ENCODE data around the gene VWF.

Gene VWF

GRCh38 chr12:5977556-5977955 lies 146.9 kb downstream of the VWF start:
- no peak for DNase-seq (ENCODE audit: low read depth)

- no peak for DNase-seq (ENCODE audit: low read depth)
Observed at GRCh38 chr12:5976711-5977110, 147.8 kb downstream of the VWF start.

- DNase-seq (ENCODE audit: low read depth): no peak
Observed at GRCh38 chr12:5976196-5976595, 148.3 kb downstream of the VWF start.

- no peak for DNase-seq (ENCODE audit: low read depth)
Observed at GRCh38 chr12:5973461-5974115, 150.9 kb downstream of the VWF start.

GRCh38 chr12:5972387-5972786 lies 152.1 kb downstream of the VWF start:
- no peak for DNase-seq (ENCODE audit: low read depth)

GRCh38 chr12:5971194-5971850 lies 153.1 kb downstream of the VWF start:
- no peak for DNase-seq (ENCODE audit: low read depth)

- no peak for DNase-seq (ENCODE audit: low read depth)
Observed at GRCh38 chr12:5969974-5970690, 154.3 kb downstream of the VWF start.

- no peak for DNase-seq (ENCODE audit: low read depth)
Observed at GRCh38 chr12:5969156-5969973, 155.1 kb downstream of the VWF start.

- no peak for DNase-seq (ENCODE audit: low read depth)
Observed at GRCh38 chr12:5967645-5968415, 156.6 kb downstream of the VWF start.

- no peak for DNase-seq (ENCODE audit: low read depth)
Observed at GRCh38 chr12:5966486-5967095, 157.9 kb downstream of the VWF start.

GRCh38 chr12:5965950-5966383 lies 158.5 kb downstream of the VWF start:
- DNase-seq (ENCODE audit: low read depth): no peak

GRCh38 chr12:5964913-5965900 lies 159.3 kb downstream of the VWF start:
- DNase-seq (ENCODE audit: low read depth): no peak

GRCh38 chr12:5963515-5963914 lies 161.0 kb downstream of the VWF start:
- DNase-seq (ENCODE audit: low read depth): no peak

GRCh38 chr12:5960783-5961182 lies 163.7 kb downstream of the VWF start:
- no peak for DNase-seq (ENCODE audit: low read depth)

GRCh38 chr12:5956987-5957386 lies 167.5 kb downstream of the VWF start:
- no peak for DNase-seq (ENCODE audit: low read depth)

- no peak for DNase-seq (ENCODE audit: low read depth)
Observed at GRCh38 chr12:5954661-5955060, 169.8 kb downstream of the VWF start.

GRCh38 chr12:5953835-5954586 lies 170.5 kb downstream of the VWF start:
- DNase-seq (ENCODE audit: low read depth): no peak

- no peak for DNase-seq (ENCODE audit: low read depth)
Observed at GRCh38 chr12:5952031-5952430, 172.4 kb downstream of the VWF start.

- no peak for DNase-seq (ENCODE audit: low read depth)
Observed at GRCh38 chr12:5948696-5949095, 175.8 kb downstream of the VWF start.
